ENCODE data around the gene SEMA3C. TPM values are rescaled to one million over a fixed set of nuclear protein-coding genes. Genes with fewer than 3 reads are reported as not detected.

Gene SEMA3C
- total RNA-seq, 2 experiments from 2014 or later = 0.08 TPM

GRCh38 chr7:80770061-80770460, 148.8 kb downstream of the SEMA3C start:
- ATAC-seq (ENCODE audit: poor library complexity) (no peak), DNase-seq (no peak)
- H3K4me1 ChIP-seq (ENCODE audit: insufficient read depth, low read length) = no peaks in the 10 kb centered on the region
- POLR2A ChIA-PET = no interaction called here
- no peaks in the 10 kb centered on the region for H3K36me3 Mint-ChIP-seq (ENCODE audit: low read depth)
- no peak overlapping the region for H3K27ac ChIP-seq (ENCODE audit: low read depth in 1 of 2, low read length in 2 of 2)
- peaks cover 0 to 11% of the 10 kb centered on the region in 2 experiments for H3K9me3 ChIP-seq (ENCODE audit: control insufficient read depth in 1 of 2, insufficient read depth in 1 of 2, low read length in 2 of 2)
- no peaks in the 10 kb centered on the region for H3K36me3 ChIP-seq (ENCODE audit: insufficient read depth, low read length)
- H3K27me3 ChIP-seq (ENCODE audit: control insufficient read depth in 1 of 2, insufficient read depth in 2 of 2, low read length in 2 of 2) = no peaks in the 10 kb centered on the region
- no peak overlapping the region for H3K4me3 Mint-ChIP-seq
- H3K27ac Mint-ChIP-seq = no peak overlapping the region
- intact Hi-C loops (cut with DNase I, micrococcal nuclease) = no loop called here
- H3K27me3 Mint-ChIP-seq = no peaks in the 10 kb centered on the region
- H3K9me3 Mint-ChIP-seq = no peaks in the 10 kb centered on the region
- CTCF ChIA-PET = no interaction called here
- H3K4me1 Mint-ChIP-seq (ENCODE audit: low read depth) = no peaks in the 10 kb centered on the region
- no peak overlapping the region for H3K4me3 ChIP-seq (ENCODE audit: low read length)
- TF ChIP-seq CTCF (IDR thresholded peaks at IDR 0.05) = no peak

GRCh38 chr7:80768756-80769155, 150.1 kb downstream of the SEMA3C start:
- no peaks in the 10 kb centered on the region for H3K9me3 Mint-ChIP-seq
- Histone ChIP-seq H3K9me3 (ENCODE audit: control insufficient read depth in 1 of 2, insufficient read depth in 1 of 2, low read length in 2 of 2) (peaks cover 0 to 11% of the 10 kb centered on the region in 2 experiments), H3K4me3 (ENCODE audit: low read length) (no peak overlapping the region), H3K36me3 (ENCODE audit: insufficient read depth, low read length) (no peaks in the 10 kb centered on the region), H3K27ac (ENCODE audit: low read depth in 1 of 2, low read length in 2 of 2) (no peak overlapping the region), H3K27me3 (ENCODE audit: control insufficient read depth in 1 of 2, insufficient read depth in 2 of 2, low read length in 2 of 2) (no peaks in the 10 kb centered on the region), H3K4me1 (ENCODE audit: insufficient read depth, low read length) (no peaks in the 10 kb centered on the region)
- H3K36me3 Mint-ChIP-seq (ENCODE audit: low read depth) = no peaks in the 10 kb centered on the region
- CTCF ChIA-PET = no interaction called here
- DNase-seq = no peak
- no peak for TF ChIP-seq CTCF (IDR thresholded peaks at IDR 0.05)
- POLR2A ChIA-PET = no interaction called here
- intact Hi-C loops (cut with DNase I, micrococcal nuclease) = no loop called here
- H3K4me3 Mint-ChIP-seq = no peak overlapping the region
- H3K27me3 Mint-ChIP-seq = no peaks in the 10 kb centered on the region
- ATAC-seq (ENCODE audit: poor library complexity) = no peak
- no peaks in the 10 kb centered on the region for H3K4me1 Mint-ChIP-seq (ENCODE audit: low read depth)
- H3K27ac Mint-ChIP-seq = no peak overlapping the region

DNA sequence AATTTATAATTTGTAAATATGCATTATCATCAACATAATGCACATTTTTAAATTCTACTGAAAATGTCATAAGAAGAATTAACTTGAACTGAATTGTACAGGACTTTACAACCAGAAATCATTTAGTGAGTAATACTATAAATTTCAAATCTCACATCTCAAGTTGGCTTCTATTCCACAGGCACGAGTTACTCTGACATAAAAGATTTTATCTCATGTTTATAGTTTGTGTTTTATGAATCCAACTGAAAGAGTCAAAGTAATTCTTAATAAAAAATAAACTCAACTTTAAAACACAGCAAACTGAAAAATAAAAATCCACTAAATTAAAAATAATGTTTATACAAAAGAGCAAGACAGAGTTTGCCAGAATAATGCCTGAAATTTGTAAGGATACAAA, 151.2 kb downstream of the SEMA3C start:
- Mint-ChIP-seq H3K27ac (no peak overlapping the region), H3K4me1 (ENCODE audit: low read depth) (no peaks in the 10 kb centered on the region), H3K27me3 (no peaks in the 10 kb centered on the region), H3K36me3 (ENCODE audit: low read depth) (no peaks in the 10 kb centered on the region), H3K9me3 (no peaks in the 10 kb centered on the region), H3K4me3 (no peak overlapping the region)
- Histone ChIP-seq H3K4me1 (ENCODE audit: insufficient read depth, low read length) (no peaks in the 10 kb centered on the region), H3K36me3 (ENCODE audit: insufficient read depth, low read length) (no peaks in the 10 kb centered on the region), H3K27me3 (ENCODE audit: control insufficient read depth in 1 of 2, insufficient read depth in 2 of 2, low read length in 2 of 2) (no peaks in the 10 kb centered on the region), H3K4me3 (ENCODE audit: low read length) (no peak overlapping the region), H3K27ac (ENCODE audit: low read depth in 1 of 2, low read length in 2 of 2) (no peak overlapping the region), H3K9me3 (ENCODE audit: control insufficient read depth in 1 of 2, insufficient read depth in 1 of 2, low read length in 2 of 2) (peaks cover 0 to 11% of the 10 kb centered on the region in 2 experiments)
- no peak for TF ChIP-seq CTCF (IDR thresholded peaks at IDR 0.05)
- intact Hi-C loops (cut with DNase I, micrococcal nuclease) = no loop called here
- DNase-seq = no peak
- ChIA-PET POLR2A (no interaction called here), CTCF (no interaction called here)
- ATAC-seq (ENCODE audit: poor library complexity) = no peak

Measured in CD4-positive, alpha-beta T cell (primary cell).